Adrenal gland (tissue), 12 donors: ENCODE results near the gene LYRM2. TPM values are rescaled to one million over a fixed set of nuclear protein-coding genes. Genes with fewer than 3 reads are reported as not detected.

Experiments used
- DNase-seq, 7 donors: peaks; one replicate each; pipeline ENCODE4 v3.0.0-alpha.2; 2019 to 2020
- H3K27ac ChIP-seq, 5 donors: fragments of 200-600 bp; sonication (generic) in 4 of 5; 1 replicate in 3 of 5; 2 replicates in 2 of 5; pipeline versions ENCODE4 v1.5.1 to v1.8.0; 2016 to 2020; ENCODE audit warnings: mild to moderate bottlenecking in 1 of 5
- H3K27me3 ChIP-seq: fragments of 200-600 bp; 2 replicates; pipeline ENCODE4 v1.8.0; 2021
- H3K36me3 ChIP-seq, 2 donors: fragments of 200-600 bp; replicated peaks in 1 of 2; 1 replicate in 1 of 2; 2 replicates in 1 of 2; pipeline versions ENCODE4 v1.5.1 to v1.8.0; 2018 to 2022
- H3K4me1 ChIP-seq, 2 donors: fragments of 200-600 bp; replicated peaks in 1 of 2; 1 replicate in 1 of 2; 2 replicates in 1 of 2; pipeline versions ENCODE4 v1.5.1 to v1.8.0; 2018 to 2021
- H3K4me3 ChIP-seq, 4 donors: fragments of 200-600 bp; sonication (generic) in 3 of 4; one replicate each; pipeline ENCODE4 v1.5.1; 2016 to 2018
- H3K9me3 ChIP-seq, 3 donors: fragments of 200-600 bp; sonication (generic) in 1 of 3; replicated peaks in 1 of 3; 1 replicate in 2 of 3; 2 replicates in 1 of 3; pipeline versions ENCODE4 v1.5.1 to v1.8.0; 2016 to 2021
- POLR2A ChIP-seq, 2 donors: fragments of 450-650 bp; IDR thresholded peaks; one replicate each; pipeline ENCODE4 v1.6.1; 2017; ENCODE audit warnings: antibody characterized with exemption in 2 of 2, mild to moderate bottlenecking in 2 of 2, moderate library complexity in 1 of 2
- WGBS, 4 donors: extraction: QIAGEN DNeasy Blood & Tissue Kit in 2 of 4; methylation state at CpG; one replicate each; pipeline versions ENCODE4 v1.1.5 to v1.1.7; 2013 to 2017; 5-methylcytosine and 5-hydroxymethylcytosine counted together
- intact Hi-C, 2 donors: fragments of 100-400 bp; cut with DNase I; formaldehyde crosslinking; loops; one replicate each; pipeline versions ENCODE4 v1.14.1 to v1.15.0; 2022 to 2023
- polyA plus RNA-seq, 3 donors: library from polyadenylated mRNA; stranded (reverse); fragments of 200-250 nt in 2 of 3; fragments of 350-450 nt in 1 of 3; fragmentation: Illumina TruSeq in 1 of 3; extraction: RNeasy Lipid Tissue Mini Kit (QIAGEN cat#74804) in 1 of 3; gene quantifications; one replicate each; pipeline ENCODE4 v1.2.3, GENCODE V29; 2013 to 2014
- total RNA-seq, 9 donors: library from RNA; depleted of rRNA in 4 of 9; stranded (reverse); fragments of >200 nt in 4 of 9; fragments of 120-200 nt in 1 of 9; fragmentation: NEBNext Ultra II Directional in 1 of 9; extraction: Animal tissue kit (Norgen Biotek cat#: 25700) in 1 of 9; gene quantifications; one replicate each; pipeline versions ENCODE4 v1.1.0 to v1.2.4, GENCODE V29; 2013 to 2023
- TF ChIP-seq, protein P1 (sequence below), 6 experiments: fragments of 450-650 bp in 4 of 6; fragments of 200-600 bp in 2 of 6; sonication (generic) in 1 of 6; IDR thresholded peaks; 1 replicate in 5 of 6; 2 replicates in 1 of 6; pipeline versions ENCODE4 v1.5.1 to v1.8.0; 2016 to 2021; ENCODE audit warnings: antibody characterized with exemption in 6 of 6, mild to moderate bottlenecking in 2 of 6, moderate library complexity in 1 of 6
- donor health status: healthy with polysubstance abuse.
- donor health status: Bipolar disorder and iron deficiency.
- donor health status: DM: yes; HTN: yes; CAD: no.
- donor health status: DM: no; HTN: no; CAD: no.
- donor health status: DM: no; HTN: no; CAD: no.
- donor health status: DM: yes; HTN: yes; CAD: no.

Gene LYRM2
- total and polyA plus RNA-seq, 12 donors = 10.2 to 97.7 (median 40.3) TPM

DNA sequence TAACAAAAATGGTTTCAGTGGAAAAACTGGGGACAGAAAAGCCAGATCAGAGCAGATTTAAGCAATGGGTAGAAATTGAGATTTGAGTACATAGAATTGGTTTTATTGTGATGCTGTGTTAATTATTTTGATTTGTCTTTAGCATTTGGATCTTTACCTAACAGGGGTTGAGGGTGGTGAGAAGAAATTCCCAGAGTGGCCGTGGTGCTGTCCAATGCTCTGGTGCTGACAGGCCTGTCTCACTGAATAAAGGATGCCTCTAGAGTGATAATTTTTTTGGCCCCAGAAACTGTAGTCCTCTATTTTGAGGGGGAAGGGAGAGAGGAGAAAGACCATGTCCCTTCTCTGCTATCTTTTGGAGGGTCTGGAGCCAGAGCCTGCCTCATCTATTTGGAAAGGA lies 79.1 kb downstream of the LYRM2 start:
- no peak overlapping the region for H3K27ac ChIP-seq
- no peaks in the 10 kb centered on the region for H3K27me3 ChIP-seq
- no peaks in the 10 kb centered on the region for H3K36me3 ChIP-seq
- TF ChIP-seq POLR2A (IDR thresholded peaks at IDR 0.05) = no peak
- TF ChIP-seq, protein P1, sequence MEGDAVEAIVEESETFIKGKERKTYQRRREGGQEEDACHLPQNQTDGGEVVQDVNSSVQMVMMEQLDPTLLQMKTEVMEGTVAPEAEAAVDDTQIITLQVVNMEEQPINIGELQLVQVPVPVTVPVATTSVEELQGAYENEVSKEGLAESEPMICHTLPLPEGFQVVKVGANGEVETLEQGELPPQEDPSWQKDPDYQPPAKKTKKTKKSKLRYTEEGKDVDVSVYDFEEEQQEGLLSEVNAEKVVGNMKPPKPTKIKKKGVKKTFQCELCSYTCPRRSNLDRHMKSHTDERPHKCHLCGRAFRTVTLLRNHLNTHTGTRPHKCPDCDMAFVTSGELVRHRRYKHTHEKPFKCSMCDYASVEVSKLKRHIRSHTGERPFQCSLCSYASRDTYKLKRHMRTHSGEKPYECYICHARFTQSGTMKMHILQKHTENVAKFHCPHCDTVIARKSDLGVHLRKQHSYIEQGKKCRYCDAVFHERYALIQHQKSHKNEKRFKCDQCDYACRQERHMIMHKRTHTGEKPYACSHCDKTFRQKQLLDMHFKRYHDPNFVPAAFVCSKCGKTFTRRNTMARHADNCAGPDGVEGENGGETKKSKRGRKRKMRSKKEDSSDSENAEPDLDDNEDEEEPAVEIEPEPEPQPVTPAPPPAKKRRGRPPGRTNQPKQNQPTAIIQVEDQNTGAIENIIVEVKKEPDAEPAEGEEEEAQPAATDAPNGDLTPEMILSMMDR (IDR thresholded peaks at IDR 0.05) = no peak
- H3K4me1 ChIP-seq = no peaks in the 10 kb centered on the region
- 71 to 96% (median 94%) methylated on average over 1 of the region's 1 CpG for WGBS, 4 donors
- DNase-seq = no peak
- intact Hi-C loops = no loop called here
- no peaks in the 10 kb centered on the region for H3K9me3 ChIP-seq
- no peak overlapping the region for H3K4me3 ChIP-seq

DNA sequence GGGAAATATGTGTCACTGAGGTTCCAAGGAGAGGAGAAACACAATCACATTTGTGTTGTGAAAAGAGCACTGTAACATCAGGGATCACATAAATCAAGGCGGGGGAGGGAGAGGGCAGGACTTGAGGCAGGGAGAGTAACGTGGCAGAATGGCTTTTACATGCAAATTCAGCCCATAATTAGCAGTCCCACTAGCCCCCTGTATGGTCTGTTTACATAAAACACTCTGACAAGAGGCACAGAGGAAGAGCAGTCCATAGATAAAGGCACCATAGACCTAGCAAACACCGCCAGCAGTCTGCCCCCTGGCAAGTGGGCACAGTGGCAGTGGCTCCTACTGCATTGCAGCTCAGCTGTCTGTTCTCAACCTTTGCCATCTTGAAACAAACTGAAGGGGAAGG lies 82.7 kb downstream of the LYRM2 start:
- no peaks in the 10 kb centered on the region for H3K36me3 ChIP-seq
- TF ChIP-seq, protein P1 (IDR thresholded peaks at IDR 0.05) = no peak
- TF ChIP-seq POLR2A (IDR thresholded peaks at IDR 0.05) = no peak
- H3K4me1 ChIP-seq = no peaks in the 10 kb centered on the region
- H3K4me3 ChIP-seq = no peak overlapping the region
- intact Hi-C loops = no loop called here
- H3K27ac ChIP-seq = no peak overlapping the region
- DNase-seq = no peak
- 48 to 71% (median 57%) methylated on average over 3 of the region's 3 CpGs for WGBS, 4 donors
- H3K27me3 ChIP-seq = no peaks in the 10 kb centered on the region
- no peaks in the 10 kb centered on the region for H3K9me3 ChIP-seq

DNA sequence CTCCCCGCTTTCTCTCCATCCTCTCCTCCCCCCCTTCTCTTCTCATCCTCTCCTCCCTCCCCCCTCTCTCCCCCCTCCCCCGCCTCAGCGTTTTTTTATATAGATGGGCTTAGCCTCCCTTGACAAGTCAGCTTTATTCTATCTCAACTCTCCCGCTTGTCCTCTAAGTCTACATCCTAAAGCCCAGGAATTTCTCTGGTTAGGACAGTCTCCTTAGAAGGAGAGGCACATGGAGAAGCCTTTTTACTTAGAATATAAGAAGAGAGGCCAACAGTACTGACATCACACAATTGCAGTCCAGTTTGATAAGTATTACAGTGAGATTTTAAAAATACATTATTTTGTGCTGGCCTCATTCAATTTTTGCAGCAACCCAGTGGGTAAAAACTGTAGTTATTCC lies 83.5 kb downstream of the LYRM2 start:
- Histone ChIP-seq H3K27me3 (no peaks in the 10 kb centered on the region), H3K9me3 (no peaks in the 10 kb centered on the region), H3K4me3 (no peak overlapping the region), H3K36me3 (no peaks in the 10 kb centered on the region), H3K27ac (no peak overlapping the region), H3K4me1 (no peaks in the 10 kb centered on the region)
- TF ChIP-seq, protein P1 (IDR thresholded peaks at IDR 0.05) = no peak
- TF ChIP-seq POLR2A (IDR thresholded peaks at IDR 0.05) = no peak
- no peak for DNase-seq
- 58 to 72% (median 69%) methylated on average over 3 to 4 of the region's 4 CpGs for WGBS, 4 donors
- intact Hi-C loops = no loop called here

DNA sequence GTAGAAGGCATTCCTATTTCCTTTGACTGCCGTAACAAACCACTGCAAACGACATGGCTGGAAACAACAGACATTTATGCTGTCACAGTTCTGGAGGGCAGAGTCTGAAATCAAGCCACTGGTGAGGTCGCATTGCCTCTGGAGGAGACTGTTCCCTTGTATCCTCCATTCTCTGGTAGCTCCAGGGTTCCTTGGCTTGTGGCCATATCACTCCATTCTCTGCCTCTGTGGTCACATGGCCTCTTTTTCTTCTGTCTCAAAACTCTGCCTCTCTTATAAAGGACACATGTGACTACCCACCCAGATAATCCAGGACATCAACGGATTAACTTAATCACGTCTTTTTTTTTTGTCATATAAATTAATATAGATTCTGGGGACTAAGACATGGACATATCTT lies 84.4 kb downstream of the LYRM2 start:
- no peak for DNase-seq
- Histone ChIP-seq H3K4me3 (no peak overlapping the region), H3K27me3 (no peaks in the 10 kb centered on the region), H3K4me1 (no peaks in the 10 kb centered on the region), H3K27ac (no peak overlapping the region), H3K9me3 (no peaks in the 10 kb centered on the region), H3K36me3 (no peaks in the 10 kb centered on the region)
- 90 to 93% (median 91%) methylated on average over 5 of the region's 5 CpGs for WGBS, 4 donors
- TF ChIP-seq, protein P1 (IDR thresholded peaks at IDR 0.05) = no peak
- TF ChIP-seq POLR2A (IDR thresholded peaks at IDR 0.05) = no peak
- intact Hi-C loops = no loop called here
